GM21825 (cell line): ENCODE results near the gene MYO1B.
"Not testable (repeated sequence)": the region's sequence is repeated elsewhere in the genome, so short reads cannot be mapped to it uniquely, and the experiment has no call there.

Experiments used
- ATAC-seq: cut with Tn5 transposase; IDR thresholded peaks from one replicate; pipeline ENCODE4 v1.9.1; 2021; ENCODE audit warnings: mild to moderate bottlenecking, moderate library complexity; ENCODE audit not compliant: unreplicated experiment

The MYO1B gene

DNA sequence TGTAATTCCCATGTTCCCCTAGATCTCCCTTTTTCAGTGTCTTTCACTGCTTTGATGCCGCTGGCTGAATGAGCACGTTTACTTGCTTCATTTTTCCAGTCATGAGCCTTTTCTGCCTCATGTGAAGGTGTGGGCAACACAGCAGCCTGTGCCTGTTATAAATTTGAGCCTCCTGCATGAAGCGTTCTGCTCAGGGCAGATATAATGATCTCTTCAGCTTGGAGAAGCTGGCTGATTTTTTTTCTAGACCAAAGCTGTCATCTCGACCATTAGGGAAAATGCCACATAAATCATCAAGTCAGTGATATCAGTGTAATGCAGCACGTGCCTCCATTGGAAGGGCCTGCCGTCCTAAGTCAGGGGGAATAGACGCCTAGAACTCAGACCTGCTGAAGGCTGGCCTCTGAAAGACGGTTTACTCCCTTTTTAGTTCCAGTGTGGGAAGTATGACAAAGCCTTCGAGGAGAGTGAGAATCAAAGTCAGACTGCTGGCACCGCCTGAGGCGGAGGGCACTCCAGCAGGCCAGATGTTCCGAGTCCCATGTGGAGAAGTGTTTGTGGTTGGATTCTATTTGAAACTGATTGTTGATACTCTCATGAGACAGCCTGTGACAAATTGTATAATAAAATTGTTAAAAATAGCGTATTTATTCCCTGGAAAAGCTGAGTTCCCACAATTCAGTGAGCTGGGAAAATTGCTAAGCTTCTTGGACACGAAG, 196.5 kb downstream of the MYO1B start:
- ATAC-seq, result no peak

DNA sequence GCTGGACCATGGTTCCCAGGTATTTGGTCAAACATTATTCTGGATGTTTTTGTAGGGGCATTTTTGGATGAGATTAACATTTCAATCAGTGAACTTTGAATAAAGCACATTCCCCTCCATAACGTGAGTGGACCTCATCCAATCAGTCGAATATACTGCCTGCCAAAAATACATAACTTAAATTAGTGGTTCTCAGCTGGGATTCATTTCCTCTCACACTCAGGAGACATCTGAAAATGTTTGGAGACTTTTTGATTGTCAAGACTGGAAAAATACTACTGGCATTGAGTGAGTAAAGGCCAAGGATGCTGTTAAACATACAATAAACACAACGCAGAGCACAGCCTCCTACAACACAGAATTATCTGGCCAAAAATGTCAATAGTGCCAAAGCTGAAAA, 198.2 kb downstream of the MYO1B start:
- ATAC-seq, result no peak

DNA sequence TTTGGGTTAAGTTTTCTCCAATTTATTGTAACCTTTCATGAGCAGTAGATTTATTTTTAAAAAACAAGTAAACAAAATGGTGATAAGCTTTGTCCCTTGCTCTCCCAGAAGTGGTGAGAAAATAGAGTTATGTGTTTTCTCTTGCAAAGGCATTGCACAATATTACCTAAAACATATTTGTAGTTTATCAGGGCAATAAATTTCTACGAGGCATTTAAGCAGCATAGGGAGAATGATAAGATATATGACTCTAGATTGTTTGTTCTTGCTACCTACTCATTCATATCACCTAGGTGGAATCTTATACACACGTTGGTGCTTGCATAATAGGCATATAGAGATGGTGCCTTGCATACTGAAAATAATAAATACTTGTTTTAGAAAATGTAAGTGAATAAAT, 201.7 kb downstream of the MYO1B start:
- no peak for ATAC-seq

DNA sequence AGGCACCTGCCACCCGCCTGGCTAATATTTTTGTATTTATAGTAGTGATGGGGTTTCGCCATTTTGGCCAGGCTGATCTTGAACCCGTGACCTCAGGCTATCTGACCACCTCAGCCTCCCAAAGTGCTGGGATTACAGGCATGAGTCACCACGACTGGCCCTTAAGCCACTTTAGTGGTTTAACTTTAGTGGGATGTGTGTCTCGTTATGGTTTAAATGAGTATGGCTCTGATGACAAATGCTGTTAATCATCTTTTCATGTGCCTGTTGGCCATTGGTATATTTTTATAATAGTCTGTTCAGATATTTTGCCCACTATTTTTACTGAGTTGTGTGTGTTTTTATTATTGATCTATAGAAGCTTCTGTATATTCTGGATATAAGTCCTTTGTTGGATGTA, 205.9 kb downstream of the MYO1B start:
- no peak for ATAC-seq

GRCh38 chr2:191452065-191452464, 206.9 kb downstream of the MYO1B start:
- no peak for ATAC-seq

DNA sequence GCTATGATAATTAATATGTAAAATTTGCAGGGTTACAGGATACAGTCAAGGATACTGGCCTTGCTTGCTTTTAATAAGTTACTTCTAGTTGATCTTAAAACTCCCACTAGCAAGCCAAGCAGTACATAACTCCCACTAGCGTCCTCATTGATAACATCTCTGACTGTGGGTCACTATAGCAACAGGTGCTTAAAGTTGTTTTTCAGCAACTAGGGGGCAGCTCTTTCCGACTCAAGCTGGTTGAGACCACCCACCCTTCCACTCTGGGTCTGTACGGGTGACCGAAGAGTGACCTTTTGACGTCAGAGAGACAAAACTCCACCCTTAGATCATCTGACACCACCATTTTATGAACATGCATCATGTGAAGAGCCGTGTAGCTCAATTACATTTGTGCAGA, 208.6 kb downstream of the MYO1B start:
- ATAC-seq, result no peak

GRCh38 chr2:191456506-191456905, 211.3 kb downstream of the MYO1B start:
- ATAC-seq, result not testable (repeated sequence)

DNA sequence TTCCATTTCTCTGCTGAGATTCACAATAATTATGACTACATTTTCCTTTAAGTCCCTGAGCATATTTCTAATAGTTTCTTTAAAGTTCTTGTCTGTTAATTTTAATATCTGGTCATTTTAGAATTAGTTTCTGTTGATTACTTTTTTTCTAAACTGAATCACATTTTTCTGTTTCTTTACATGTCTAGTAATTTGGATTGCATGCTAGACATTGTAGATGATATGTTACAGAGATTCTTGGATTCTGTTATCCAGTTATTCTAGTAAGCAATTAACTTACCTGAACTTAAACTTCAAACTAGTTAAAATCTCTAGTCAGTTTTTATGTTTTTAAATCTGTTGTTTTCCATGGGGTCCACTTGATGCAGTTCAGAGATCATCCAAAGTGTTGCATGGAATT, 214.0 kb downstream of the MYO1B start:
- ATAC-seq, result no peak

DNA sequence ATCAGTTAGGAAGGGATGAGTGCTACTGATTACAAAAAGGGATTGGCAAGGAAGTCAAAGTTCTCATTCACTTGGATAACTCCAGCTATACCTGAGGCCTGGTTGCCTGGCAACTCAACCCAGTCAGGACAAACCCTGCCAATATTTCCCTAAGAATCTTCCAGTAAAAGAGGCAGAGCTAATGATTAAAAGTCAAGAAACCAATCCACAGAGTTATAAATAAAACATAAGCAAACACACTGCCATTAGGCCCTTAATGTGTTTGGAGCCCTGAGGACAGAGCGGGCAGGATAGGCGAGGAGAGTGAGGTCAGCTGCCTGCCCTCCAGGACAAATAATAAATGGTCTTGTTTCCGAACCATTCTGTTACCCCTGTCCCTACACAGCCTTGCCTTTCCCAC, 217.2 kb downstream of the MYO1B start:
- ATAC-seq, result no peak

- ATAC-seq, result no peak
These were observed 218.6 kb downstream of the MYO1B start for GRCh38 chr2:191463790-191464189.

DNA sequence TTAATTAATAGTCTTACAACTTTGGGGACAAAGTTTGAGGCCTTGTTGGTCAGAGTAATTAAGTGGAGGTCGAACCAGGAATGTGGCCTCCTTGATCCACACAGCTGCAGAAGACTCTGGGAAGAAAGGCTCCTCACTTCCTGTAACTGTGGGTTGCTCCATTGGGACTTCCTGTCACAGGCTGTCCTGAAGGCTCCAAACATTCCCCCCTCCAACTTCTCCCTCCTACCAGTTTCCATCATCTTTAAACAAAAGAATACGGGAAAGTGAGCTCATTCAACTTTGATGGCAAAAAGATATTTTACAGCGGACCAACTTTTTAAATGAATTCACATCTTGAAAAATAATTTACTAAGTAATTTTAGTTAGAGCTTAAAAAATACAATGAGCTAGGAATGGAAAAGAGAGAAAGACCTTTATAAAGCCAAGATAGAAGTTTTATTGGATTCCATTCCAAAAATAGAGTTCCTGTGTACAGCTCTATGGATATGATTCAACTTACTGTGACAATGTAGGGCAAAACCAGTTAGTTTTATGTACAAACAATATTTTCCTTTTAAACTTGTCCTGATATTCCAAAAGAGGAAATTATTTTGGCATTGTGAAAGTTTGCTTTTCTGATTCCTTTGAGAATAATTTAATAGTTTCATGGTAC, 220.7 kb downstream of the MYO1B start:
- no peak for ATAC-seq

DNA sequence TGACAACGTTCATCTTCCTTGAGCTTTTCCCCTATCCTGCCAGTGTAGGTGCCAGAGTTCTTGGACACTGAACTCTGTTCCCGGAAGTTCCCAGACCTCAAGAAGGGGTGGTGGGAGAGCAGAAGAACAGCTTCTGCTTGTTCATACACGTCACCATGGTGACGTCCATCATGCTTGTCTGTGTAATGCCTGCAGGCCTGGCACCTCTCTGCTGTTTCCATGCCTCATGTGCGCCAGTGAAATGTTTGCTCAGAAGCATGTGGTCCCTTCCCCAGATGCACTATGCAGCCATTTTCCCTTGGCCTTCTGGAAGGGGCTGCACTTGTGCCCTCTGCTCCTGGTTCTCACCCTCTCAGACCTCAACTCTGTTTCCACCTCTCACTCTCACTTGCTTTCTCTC, 221.9 kb downstream of the MYO1B start:
- no peak for ATAC-seq

DNA sequence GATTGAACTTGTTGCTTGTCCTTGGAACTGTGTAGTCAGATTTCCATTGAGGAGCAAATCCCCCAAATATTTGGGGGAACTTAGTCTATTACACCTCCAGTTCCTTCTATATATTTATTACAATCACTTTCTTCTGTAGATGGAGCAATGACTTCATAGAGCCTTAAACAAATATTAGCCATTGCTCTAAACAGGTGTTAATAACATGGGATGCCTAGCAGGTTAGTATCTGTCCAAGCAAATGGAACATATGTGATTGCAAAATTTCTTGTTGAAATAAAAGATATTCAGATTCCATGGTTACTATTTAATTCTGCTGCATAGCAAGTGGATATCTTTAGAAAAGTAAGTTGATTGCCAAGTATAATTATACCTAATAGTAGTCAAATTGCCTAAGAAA, 225.1 kb downstream of the MYO1B start:
- ATAC-seq, result no peak

GRCh38 chr2:191474464-191474863, 229.3 kb downstream of the MYO1B start:
- ATAC-seq, result no peak
